Adrenal gland (tissue), 12 donors: ENCODE data around the gene RAB18. TPM values are rescaled to one million over a fixed set of nuclear protein-coding genes. Genes with fewer than 3 reads are reported as not detected.
"Not testable (repeated sequence)": the region's sequence is repeated elsewhere in the genome, so short reads cannot be mapped to it uniquely, and the experiment has no call there.

Experiments used
- DNase-seq, 7 donors: peaks; one replicate each; pipeline ENCODE4 v3.0.0-alpha.2; 2019 to 2020
- H3K27ac ChIP-seq, 5 donors: fragments of 200-600 bp; sonication (generic) in 4 of 5; 1 replicate in 3 of 5; 2 replicates in 2 of 5; pipeline versions ENCODE4 v1.5.1 to v1.8.0; 2016 to 2020; ENCODE audit warnings: mild to moderate bottlenecking in 1 of 5
- H3K27me3 ChIP-seq: fragments of 200-600 bp; 2 replicates; pipeline ENCODE4 v1.8.0; 2021
- H3K36me3 ChIP-seq, 2 donors: fragments of 200-600 bp; replicated peaks in 1 of 2; 1 replicate in 1 of 2; 2 replicates in 1 of 2; pipeline versions ENCODE4 v1.5.1 to v1.8.0; 2018 to 2022
- H3K4me1 ChIP-seq, 2 donors: fragments of 200-600 bp; replicated peaks in 1 of 2; 1 replicate in 1 of 2; 2 replicates in 1 of 2; pipeline versions ENCODE4 v1.5.1 to v1.8.0; 2018 to 2021
- H3K4me3 ChIP-seq, 4 donors: fragments of 200-600 bp; sonication (generic) in 3 of 4; one replicate each; pipeline ENCODE4 v1.5.1; 2016 to 2018
- H3K9me3 ChIP-seq, 3 donors: fragments of 200-600 bp; sonication (generic) in 1 of 3; replicated peaks in 1 of 3; 1 replicate in 2 of 3; 2 replicates in 1 of 3; pipeline versions ENCODE4 v1.5.1 to v1.8.0; 2016 to 2021
- CTCF ChIP-seq, 6 experiments: fragments of 450-650 bp in 4 of 6; fragments of 200-600 bp in 2 of 6; sonication (generic) in 1 of 6; IDR thresholded peaks; 1 replicate in 5 of 6; 2 replicates in 1 of 6; pipeline versions ENCODE4 v1.5.1 to v1.8.0; 2016 to 2021; ENCODE audit warnings: antibody characterized with exemption in 6 of 6, mild to moderate bottlenecking in 2 of 6, moderate library complexity in 1 of 6
- POLR2A ChIP-seq, 2 donors: fragments of 450-650 bp; IDR thresholded peaks; one replicate each; pipeline ENCODE4 v1.6.1; 2017; ENCODE audit warnings: antibody characterized with exemption in 2 of 2, mild to moderate bottlenecking in 2 of 2, moderate library complexity in 1 of 2
- WGBS, 4 donors: extraction: QIAGEN DNeasy Blood & Tissue Kit in 2 of 4; methylation state at CpG; one replicate each; pipeline versions ENCODE4 v1.1.5 to v1.1.7; 2013 to 2017; 5-methylcytosine and 5-hydroxymethylcytosine counted together
- intact Hi-C, 2 donors: fragments of 100-400 bp; cut with DNase I; formaldehyde crosslinking; loops; one replicate each; pipeline versions ENCODE4 v1.14.1 to v1.15.0; 2022 to 2023
- polyA plus RNA-seq, 3 donors: library from polyadenylated mRNA; stranded (reverse); fragments of 200-250 nt in 2 of 3; fragments of 350-450 nt in 1 of 3; fragmentation: Illumina TruSeq in 1 of 3; extraction: RNeasy Lipid Tissue Mini Kit (QIAGEN cat#74804) in 1 of 3; gene quantifications; one replicate each; pipeline ENCODE4 v1.2.3, GENCODE V29; 2013 to 2014
- total RNA-seq, 9 donors: library from RNA; depleted of rRNA in 4 of 9; stranded (reverse); fragments of >200 nt in 4 of 9; fragments of 120-200 nt in 1 of 9; fragmentation: NEBNext Ultra II Directional in 1 of 9; extraction: Animal tissue kit (Norgen Biotek cat#: 25700) in 1 of 9; gene quantifications; one replicate each; pipeline versions ENCODE4 v1.1.0 to v1.2.4, GENCODE V29; 2013 to 2023
- donor health status: healthy with polysubstance abuse.
- donor health status: Bipolar disorder and iron deficiency.
- donor health status: DM: yes; HTN: yes; CAD: no.
- donor health status: DM: no; HTN: no; CAD: no.
- donor health status: DM: no; HTN: no; CAD: no.
- donor health status: DM: yes; HTN: yes; CAD: no.

Gene RAB18
- total and polyA plus RNA-seq, 12 donors: 22.1 to 416 (median 114) TPM

GRCh38 chr10:27503498-27504006 lies 552 bp upstream of the RAB18 start:
- H3K27me3 ChIP-seq: no peaks in the 10 kb centered on the region
- peak overlapping the region in 2 of 4 donors; percentile 91 to 96 for H3K4me3 ChIP-seq
- DNase-seq: no peak
- peak overlapping the region in 3 of 5 donors; percentile 97 to 99 (median 97) for H3K27ac ChIP-seq
- peaks cover 13 to 26% of the 10 kb centered on the region in 2 donors for H3K4me1 ChIP-seq
- H3K9me3 ChIP-seq: no peaks in the 10 kb centered on the region
- TF ChIP-seq POLR2A (IDR thresholded peaks at IDR 0.05): no peak
- TF ChIP-seq CTCF (IDR thresholded peaks at IDR 0.05): no peak
- 39 to 48% (median 45%) methylated on average over 4 of the region's 4 CpGs for WGBS, 4 donors
- H3K36me3 ChIP-seq: no peaks in the 10 kb centered on the region
- intact Hi-C loops: no loop called here

- Histone ChIP-seq H3K4me1 (peaks cover 13 to 38% of the 10 kb centered on the region in 2 donors), H3K27ac (peak overlapping the region; percentile 62 to 99 (median 97)), H3K36me3 (no peaks in the 10 kb centered on the region), H3K4me3 (peak overlapping the region; percentile 53 to 96 (median 88)), H3K27me3 (no peaks in the 10 kb centered on the region), H3K9me3 (no peaks in the 10 kb centered on the region)
- intact Hi-C loops: no loop called here
- WGBS, 4 donors: 2 to 3% (median 3%) methylated on average over 12 to 13 of the region's 13 CpGs
- TF ChIP-seq POLR2A (IDR thresholded peaks at IDR 0.05) (peak in 1 of 2 donors; percentile 45), CTCF (IDR thresholded peaks at IDR 0.05) (no peak)
- DNase-seq: peak in 3 of 7 donors; percentile 43 to 52 (median 43)
Measured at GRCh38 chr10:27504808-27505460, 830 bp downstream of the RAB18 start.

DNA sequence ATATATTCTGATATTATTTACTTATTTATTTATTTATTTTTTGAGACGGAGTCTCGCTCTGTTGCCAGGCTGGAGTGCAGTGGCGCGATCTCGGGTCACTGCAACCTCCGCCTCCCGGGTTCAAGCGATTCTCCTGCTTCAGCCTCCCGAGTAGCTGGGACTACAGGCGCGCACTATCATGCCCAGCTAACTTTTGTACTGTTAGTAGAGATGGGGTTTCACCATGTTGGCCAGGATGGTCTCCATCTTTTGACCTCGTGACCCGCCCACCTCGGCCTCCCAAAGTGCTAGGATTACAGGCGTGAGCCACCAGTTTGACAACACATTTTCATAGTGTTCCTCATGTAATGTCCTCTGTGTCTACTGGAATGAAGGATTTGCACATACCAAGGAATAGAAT lies 1.4 kb downstream of the RAB18 start:
- 87 to 91% (median 89%) methylated on average over 15 of the region's 15 CpGs for WGBS, 4 donors
- H3K27me3 ChIP-seq, DNase-seq, intact Hi-C loops, H3K36me3 ChIP-seq, H3K9me3 ChIP-seq: not testable (repeated sequence)
- H3K4me3 ChIP-seq: peak overlapping the region in 2 of 4 donors; percentile 10 to 91
- H3K27ac ChIP-seq: peak overlapping the region in 2 of 5 donors; percentile 97 to 99
- H3K4me1 ChIP-seq: peaks cover 13 to 44% of the 10 kb centered on the region in 2 donors

DNA sequence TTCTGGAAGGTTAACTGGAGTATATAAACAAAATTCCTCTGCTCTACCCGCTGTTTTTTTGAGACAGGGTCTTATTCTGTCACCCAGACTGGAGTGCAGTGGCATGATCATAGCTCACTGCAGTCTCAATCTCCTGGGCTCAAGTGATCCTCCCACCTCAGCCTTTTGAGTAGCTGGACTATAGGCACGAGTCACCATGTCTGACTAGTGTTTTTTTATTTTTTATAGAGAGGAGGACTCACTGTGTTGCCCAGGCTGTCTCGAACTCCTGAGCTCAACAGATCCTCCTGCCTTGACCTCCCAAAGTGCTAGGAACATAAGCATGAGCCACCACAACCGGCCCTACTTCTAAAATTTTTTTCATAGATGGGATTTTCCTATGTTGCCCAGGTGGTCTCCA lies 2.2 kb downstream of the RAB18 start:
- peaks cover 0 to 3% of the 10 kb centered on the region in 2 donors for H3K36me3 ChIP-seq
- H3K4me3 ChIP-seq: no peak overlapping the region
- DNase-seq: no peak
- no peak for TF ChIP-seq CTCF (IDR thresholded peaks at IDR 0.05)
- TF ChIP-seq POLR2A (IDR thresholded peaks at IDR 0.05): no peak
- H3K27ac ChIP-seq: peak overlapping the region in 1 of 5 donors; percentile 97
- H3K4me1 ChIP-seq: peaks cover 13 to 46% of the 10 kb centered on the region in 2 donors
- no peaks in the 10 kb centered on the region for H3K9me3 ChIP-seq
- intact Hi-C loops: no loop called here
- WGBS, 4 donors: 68 to 80% (median 78%) methylated on average over 4 of the region's 4 CpGs
- H3K27me3 ChIP-seq: no peaks in the 10 kb centered on the region
